Measurements from ENCODE around the gene ALK. TPM values are rescaled to one million over a fixed set of nuclear protein-coding genes. Genes with fewer than 3 reads are reported as not detected.

The ALK gene
- total and polyA plus RNA-seq, 2 experiments from 2014 or later: 0.35 TPM; not detected in 1

- TF ChIP-seq ZNF462 (CRISPR knock-in tag; IDR thresholded peaks at IDR 0.05) (no peak), ZNF114 (CRISPR knock-in tag; IDR thresholded peaks at IDR 0.05) (no peak), EZH2phosphoT487 (IDR thresholded peaks at IDR 0.05; ENCODE audit: unreplicated experiment) (no peak), JUNB (IDR thresholded peaks at IDR 0.05; ENCODE audit: unreplicated experiment) (no peak), NANOG (IDR thresholded peaks at IDR 0.05; ENCODE audit: borderline replicate concordance) (no peak), ZNF331 (CRISPR knock-in tag; IDR thresholded peaks at IDR 0.05; ENCODE audit: low read depth) (no peak), EZH2 (IDR thresholded peaks at IDR 0.05; ENCODE audit: low read depth, unreplicated experiment) (no peak)
Observed at GRCh38 chr2:29817801-29818680, 103.3 kb downstream of the ALK start (continued).

- no peak overlapping the region for H3K4me2 ChIP-seq
- H3K27me3 ChIP-seq (ENCODE audit: insufficient read depth): no peaks in the 10 kb centered on the region
- no peaks in the 10 kb centered on the region for H3F3A ChIP-seq (replicated peaks; ENCODE audit: low read depth)
- no peaks in the 10 kb centered on the region for H3K79me2 ChIP-seq (replicated peaks; ENCODE audit: insufficient read depth)
- H4K20me1 ChIP-seq (replicated peaks; ENCODE audit: insufficient read depth): no peaks in the 10 kb centered on the region
- Mint-ChIP-seq H3K4me3 (no peak overlapping the region), H3K9me3 (no peaks in the 10 kb centered on the region), H3K4me1 (peaks cover 11% of the 10 kb centered on the region; the same call in 2 of the 3 replicates), H3K36me3 (ENCODE audit: low read depth) (no peaks in the 10 kb centered on the region), H3K27ac (no peak overlapping the region), H3K27me3 (ENCODE audit: insufficient read depth, low read depth, poor library complexity) (no peaks in the 10 kb centered on the region)
- no peak overlapping the region for H2AFZ ChIP-seq
- TF ChIP-seq ZNF114 (CRISPR knock-in tag; IDR thresholded peaks at IDR 0.05) (no peak), STAT1 (IDR thresholded peaks at IDR 0.05; ENCODE audit: unreplicated experiment) (no peak), POLR2AphosphoS5 (IDR thresholded peaks at IDR 0.05; ENCODE audit: low read depth) (no peak), ETS1 (IDR thresholded peaks at IDR 0.05) (no peak)
- no peaks in the 10 kb centered on the region; the same call in 1 of the 2 replicates for H3K9me2 ChIP-seq (ENCODE audit: insufficient read depth)
- no peak overlapping the region for H3K27ac ChIP-seq (ENCODE audit: low read depth)
- H3K4me3 ChIP-seq: no peak overlapping the region
- no peak for DNase-seq (ENCODE audit: low spot score)
- no peaks in the 10 kb centered on the region for H3K36me3 ChIP-seq (ENCODE audit: insufficient read depth)
- no peak for ATAC-seq
- no peaks in the 10 kb centered on the region; the same call in none of the 2 replicates for H3K4me1 ChIP-seq (ENCODE audit: insufficient read depth)
Observed at GRCh38 chr2:29817299-29817698, 104.1 kb downstream of the ALK start.
